Fibroblast of mammary gland (primary cell): ENCODE data around the gene TECPR2.
A peak's percentile ranks its signal among the peaks of the same experiment; 100 is the strongest.

Experiments used
- DNase-seq: peaks from one replicate; pipeline ENCODE4 v3.0.0-alpha.2; 2010; ENCODE audit warnings: low read depth
- H3K4me3 ChIP-seq: 2 replicates; pipeline ENCODE4 v1.5.1; 2011; ENCODE audit warnings: low read depth, mild to moderate bottlenecking, low read length, moderate library complexity; ENCODE audit not compliant: control insufficient read depth
- CTCF ChIP-seq: conservative IDR thresholded peaks from 2 replicates; pipeline ENCODE4 v1.5.1; 2011; ENCODE audit warnings: low read depth, low read length, inconsistent platforms; ENCODE audit not compliant: control insufficient read depth, insufficient read depth

TECPR2 gene

GRCh38 chr14:102507857-102508312 lies 145.1 kb downstream of the TECPR2 start:
- no peak overlapping the region for H3K4me3 ChIP-seq
- no peak for TF ChIP-seq CTCF

GRCh38 chr14:102508410-102508773 lies 145.7 kb downstream of the TECPR2 start:
- H3K4me3 ChIP-seq, result peak overlapping the region; percentile 57
- no peak for TF ChIP-seq CTCF
- no peak for DNase-seq

More at GRCh38 chr14:102507857-102508312, 145.1 kb downstream of the TECPR2 start:
- no peak for DNase-seq

GRCh38 chr14:102508774-102509745 lies 146.3 kb downstream of the TECPR2 start:
- TF ChIP-seq CTCF, result no peak
- DNase-seq, result peak; percentile 48
- peak overlapping the region; percentile 57 for H3K4me3 ChIP-seq

- peak within 1 kb of the TSS; percentile 60 for H3K4me3 ChIP-seq
- TF ChIP-seq CTCF, result no peak
- peak; percentile 87 for DNase-seq
These were observed 147.2 kb downstream of the TECPR2 start, which contains the start of gene ANKRD9 for GRCh38 chr14:102509746-102510615. TSS of gene ANKRD9 (minus strand) at chr14:102509776. CDS start at chr14:102507889, 1,887 bp downstream.

- H3K4me3 ChIP-seq, result peak overlapping the region; percentile 60
- DNase-seq, result no peak
- TF ChIP-seq CTCF, result no peak
These were observed 148.1 kb downstream of the TECPR2 start for GRCh38 chr14:102510616-102511520.
